HS-27A (cell line): ENCODE data around the gene PTPRT.
"Not testable (repeated sequence)": the region's sequence is repeated elsewhere in the genome, so short reads cannot be mapped to it uniquely, and the experiment has no call there.

Source experiments
- DNase-seq: peaks from one replicate; pipeline ENCODE4 v3.0.0-alpha.2; 2012; ENCODE audit warnings: low read depth, missing footprints

Gene PTPRT

DNA sequence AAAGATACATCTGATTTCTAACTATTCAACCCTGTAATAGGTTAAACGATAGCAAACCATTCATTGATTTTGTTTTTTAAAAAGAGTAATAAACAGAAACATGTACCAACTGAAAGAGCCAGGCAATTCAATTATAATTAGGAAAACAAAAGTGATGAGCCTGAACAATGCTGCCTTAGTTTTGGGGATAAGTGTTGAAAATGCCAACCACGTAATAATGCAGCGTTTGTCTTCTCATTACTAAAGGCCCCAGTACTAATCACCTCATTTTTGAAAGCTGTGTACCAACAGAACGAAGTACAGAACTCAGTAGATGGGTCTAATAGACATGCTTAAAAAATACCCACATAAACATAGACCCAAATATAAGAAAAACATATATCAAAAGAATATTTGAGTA, 907.9 kb downstream of the PTPRT start:
- DNase-seq: no peak

DNA sequence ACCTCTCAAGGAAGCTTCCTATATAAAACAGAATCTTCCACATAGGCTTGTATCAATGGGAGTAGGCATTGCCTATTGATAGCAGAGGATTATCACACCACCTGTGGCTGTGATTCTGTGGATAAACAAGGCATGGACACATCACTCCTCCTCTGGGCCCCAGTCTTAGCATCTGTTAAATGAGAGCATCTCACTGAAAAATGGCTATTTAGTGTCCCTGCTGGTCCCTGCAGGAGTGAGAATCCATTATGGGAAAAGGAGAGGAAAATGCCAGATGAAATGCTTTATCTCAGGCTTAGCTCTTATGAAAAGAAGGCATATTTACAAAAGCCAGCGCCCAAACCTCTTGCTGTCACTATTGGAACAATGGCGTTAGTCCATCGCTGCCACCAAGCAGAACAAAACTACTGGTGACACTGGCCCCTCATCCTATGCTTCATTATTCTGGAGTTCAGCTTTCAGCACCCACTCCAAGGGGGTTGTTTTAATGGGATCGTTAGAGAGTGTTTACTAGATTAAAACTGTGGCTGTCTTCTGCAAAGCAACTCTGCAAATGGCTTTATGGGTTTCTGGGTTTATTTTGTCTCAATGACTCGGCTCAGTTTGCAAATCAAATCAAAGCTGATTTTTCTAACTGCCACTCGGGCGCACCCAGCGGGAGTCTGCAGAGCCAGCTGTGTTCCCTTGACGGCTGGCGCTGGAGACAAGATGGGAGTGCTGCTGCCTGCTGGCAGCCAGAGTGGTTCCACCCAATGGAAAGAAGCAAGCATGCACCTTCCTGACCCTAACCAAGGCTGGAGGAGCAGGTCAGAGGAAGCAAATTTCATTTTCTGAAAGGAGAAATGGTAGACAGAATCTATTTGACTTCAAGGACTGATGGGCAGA, 912.7 kb downstream of the PTPRT start:
- no peak for DNase-seq

DNA sequence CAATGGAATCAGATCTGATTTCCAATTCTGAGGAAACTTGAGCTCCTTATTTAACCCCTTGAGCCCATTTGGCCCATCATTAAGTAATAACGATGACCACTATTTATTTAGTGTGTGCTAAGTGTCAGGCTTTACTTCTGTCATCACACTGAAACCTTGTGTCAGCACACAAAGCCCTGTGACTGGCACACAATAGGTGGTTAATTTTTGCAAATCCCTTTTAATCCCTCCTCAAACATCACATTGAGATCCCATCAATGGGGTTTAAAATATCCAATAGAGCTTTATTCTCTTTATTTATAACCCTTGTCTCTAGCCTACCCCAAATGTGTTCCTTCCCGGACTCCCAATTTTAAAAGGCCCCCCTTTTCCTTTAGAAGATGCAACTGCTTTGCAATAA, 914.7 kb downstream of the PTPRT start:
- no peak for DNase-seq

DNA sequence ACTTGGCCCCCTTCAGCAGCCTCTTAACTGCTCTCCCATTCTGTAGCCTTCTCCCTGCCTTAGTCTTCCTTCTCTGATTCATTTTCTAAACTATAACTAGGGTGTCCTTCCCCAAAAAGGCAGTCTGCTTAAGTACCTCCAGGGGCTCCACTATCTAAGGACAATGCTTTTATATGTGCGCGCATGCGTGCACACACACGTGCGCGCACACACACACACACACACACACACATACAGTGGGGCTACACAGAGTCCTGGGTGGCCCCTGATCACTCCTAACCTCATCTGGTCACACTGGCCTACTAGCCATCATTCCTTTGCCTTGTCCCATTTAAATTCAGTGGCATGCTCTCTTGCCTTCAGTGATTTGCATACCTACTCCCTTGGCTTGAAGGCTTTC, 917.2 kb downstream of the PTPRT start:
- no peak for DNase-seq

DNA sequence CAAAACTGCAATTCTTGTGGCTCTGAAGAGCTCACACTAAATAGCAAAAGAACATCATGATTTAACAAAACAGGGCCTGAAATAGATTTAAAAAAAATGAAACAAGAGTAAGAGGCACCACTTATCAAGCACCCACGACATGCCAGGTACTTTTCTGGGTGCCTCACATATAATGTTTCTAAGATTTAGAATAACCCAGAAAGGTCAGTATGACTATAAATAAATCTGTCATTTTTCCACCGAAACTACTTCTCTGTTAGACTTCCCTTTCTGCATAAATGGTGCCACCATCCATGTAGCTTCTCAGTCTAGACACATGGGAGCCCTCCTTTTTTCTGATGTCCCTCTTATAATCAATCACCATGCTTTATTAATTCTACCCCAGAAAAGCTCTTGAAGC, 919.2 kb downstream of the PTPRT start:
- no peak for DNase-seq

DNA sequence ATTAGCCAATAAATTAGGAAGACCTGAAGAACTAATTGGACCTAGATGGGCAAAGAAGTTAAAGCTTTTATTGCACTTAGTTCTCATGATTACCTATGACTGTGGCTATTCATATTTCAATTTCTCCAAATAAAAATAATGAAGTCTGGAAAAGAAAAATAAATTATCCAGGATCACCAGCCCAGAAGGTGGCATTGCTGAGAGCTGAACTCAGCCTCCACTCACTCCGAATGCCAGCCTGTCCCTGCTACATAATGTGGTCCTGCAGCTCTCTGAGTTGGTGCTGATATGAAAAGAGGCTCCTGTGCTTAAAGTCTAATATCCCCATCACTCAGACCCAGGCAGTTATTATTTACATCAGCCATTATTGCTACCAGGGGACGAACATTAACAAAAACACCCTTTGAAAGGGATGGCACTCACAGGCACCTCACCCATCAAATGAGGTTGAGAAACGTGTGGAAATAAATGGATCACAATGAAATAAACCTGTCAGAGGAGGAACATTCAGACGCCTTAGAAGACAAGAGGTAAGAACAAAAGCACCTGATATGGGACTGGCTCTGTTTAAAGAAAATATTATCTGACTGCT, 921.8 kb downstream of the PTPRT start:
- no peak for DNase-seq

DNA sequence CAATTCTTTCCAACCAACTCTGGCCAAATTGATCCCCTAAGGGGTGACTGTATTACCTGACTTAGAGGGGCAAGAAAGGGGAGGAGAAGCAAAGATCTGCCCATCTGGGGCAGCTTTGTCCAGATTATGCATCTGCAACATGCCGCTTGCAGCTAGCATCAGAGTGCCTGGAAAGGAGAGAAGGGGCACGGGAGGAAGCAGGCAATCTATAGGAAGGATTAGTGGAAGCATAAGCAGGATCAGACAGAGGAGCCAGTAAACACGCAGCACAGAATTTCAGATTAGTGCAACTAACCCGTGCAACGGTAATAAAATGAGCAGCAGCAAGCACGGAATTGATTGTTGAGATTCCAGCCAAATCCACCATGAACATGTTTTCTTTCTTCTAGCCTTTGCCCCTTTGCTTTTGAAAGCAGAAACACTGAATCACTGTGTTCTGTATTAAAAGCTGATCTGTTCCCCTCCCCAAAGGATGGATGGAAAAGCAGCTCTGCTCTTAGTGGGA, 927.9 kb downstream of the PTPRT start:
- DNase-seq: no peak

DNA sequence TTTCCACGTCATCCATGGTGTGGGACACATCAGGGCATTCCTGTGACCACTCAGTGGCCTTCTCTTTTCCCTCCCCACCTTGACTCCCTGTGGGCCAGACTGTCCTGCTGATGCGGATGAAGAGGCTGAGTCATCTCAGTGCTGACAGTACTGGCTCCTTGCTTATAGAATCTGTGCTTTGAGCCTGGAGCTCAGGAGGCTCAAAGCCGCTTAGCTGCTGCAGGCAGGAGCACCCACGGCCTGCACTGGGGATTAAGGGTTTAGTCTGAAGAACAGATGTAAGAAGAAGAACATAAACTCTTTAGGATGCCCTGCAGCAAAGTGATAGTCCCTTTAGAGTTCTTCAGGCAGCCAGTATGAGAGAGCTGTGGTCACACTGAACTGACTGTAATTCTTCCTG, 929.5 kb downstream of the PTPRT start:
- DNase-seq: no peak

DNA sequence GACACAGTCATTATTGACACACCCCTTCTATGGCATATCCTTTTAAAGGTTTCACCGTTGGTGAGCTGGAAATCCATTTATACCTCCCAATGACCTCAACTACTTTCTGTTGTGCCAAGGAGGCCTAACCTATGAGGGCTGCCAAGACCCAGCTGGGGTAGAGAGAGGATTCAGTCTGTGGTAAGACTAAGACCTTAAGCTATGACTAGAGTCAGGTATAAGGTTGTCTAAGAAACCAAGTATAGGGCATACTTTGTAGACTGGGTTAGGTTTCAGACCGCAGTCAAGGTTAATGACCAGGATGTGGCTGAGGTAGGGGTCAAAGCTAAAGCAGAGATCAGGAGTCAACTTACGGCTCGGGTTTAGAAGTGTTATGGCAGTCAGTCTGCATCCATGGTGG, 930.3 kb downstream of the PTPRT start:
- DNase-seq: no peak

DNA sequence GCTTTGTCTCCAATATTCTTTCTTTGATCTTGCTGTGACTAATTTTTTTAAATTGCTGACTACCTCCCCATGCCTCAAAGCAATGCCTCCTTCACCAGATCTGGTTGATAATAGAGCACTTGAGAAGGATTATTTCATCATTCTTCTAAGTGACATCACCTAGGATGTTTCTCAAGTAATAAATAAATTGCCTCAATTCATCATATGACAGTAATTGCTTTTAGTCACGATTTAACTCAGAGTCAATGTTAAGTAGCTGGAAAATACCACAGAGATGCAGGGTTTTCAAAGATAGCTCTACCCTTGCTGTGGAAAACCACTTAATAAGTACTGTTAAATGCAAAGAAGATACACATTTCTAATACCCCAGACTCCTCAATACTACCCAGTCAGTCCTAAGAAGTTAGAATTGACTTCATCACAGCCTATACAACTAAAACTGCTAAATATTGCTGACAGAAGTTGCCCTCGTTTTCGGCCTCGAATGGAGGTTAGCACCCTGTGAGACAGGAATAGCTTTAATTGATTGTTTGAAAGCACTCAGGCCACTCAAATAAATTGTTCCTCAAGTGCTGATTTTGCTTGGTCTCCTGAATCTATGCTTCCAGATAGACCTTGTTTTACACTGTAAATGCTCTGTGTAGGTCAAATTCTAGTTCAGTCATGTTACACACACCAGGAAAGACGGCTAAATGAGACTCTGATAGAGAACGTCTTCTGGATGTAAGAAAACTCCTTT, 931.0 kb downstream of the PTPRT start:
- no peak for DNase-seq

DNA sequence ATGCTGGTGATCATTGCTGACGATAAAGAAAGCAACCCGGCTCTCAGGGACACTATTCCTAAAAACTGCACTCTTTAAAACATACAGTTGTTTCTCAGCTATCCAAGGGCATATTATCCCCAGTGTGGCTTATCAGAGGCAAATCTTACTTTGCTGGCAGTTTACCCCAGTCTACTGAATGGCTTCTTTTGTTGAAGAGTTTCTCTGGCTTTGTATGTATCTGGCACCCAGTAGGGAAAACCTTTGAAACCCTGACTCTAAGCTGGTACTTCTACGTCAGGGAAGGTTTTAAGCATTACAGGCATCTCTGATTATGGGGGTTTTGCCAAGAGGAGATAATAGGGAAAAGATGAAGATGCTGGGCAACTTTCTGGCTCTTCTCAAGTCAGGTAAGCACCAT, 933.9 kb downstream of the PTPRT start:
- no peak for DNase-seq

DNA sequence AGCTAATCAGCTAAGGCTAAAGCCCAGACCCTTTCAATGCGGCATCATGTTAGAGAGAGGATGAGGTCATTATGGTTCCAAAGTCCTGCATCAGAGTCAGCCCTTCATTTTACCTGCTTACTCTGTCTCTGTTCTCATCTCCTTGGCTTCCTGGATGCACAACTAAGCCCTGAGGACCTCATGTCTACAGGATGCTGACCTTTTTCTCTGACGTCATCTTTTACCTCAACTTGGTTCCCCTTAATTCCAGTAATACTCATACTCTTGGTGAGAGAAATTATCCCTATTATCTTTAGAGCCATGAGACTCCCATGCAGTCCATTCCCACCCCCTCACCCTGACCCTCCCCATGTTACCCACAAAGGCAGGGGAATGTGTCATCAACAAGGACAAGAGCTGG, 935.0 kb downstream of the PTPRT start:
- no peak for DNase-seq

DNA sequence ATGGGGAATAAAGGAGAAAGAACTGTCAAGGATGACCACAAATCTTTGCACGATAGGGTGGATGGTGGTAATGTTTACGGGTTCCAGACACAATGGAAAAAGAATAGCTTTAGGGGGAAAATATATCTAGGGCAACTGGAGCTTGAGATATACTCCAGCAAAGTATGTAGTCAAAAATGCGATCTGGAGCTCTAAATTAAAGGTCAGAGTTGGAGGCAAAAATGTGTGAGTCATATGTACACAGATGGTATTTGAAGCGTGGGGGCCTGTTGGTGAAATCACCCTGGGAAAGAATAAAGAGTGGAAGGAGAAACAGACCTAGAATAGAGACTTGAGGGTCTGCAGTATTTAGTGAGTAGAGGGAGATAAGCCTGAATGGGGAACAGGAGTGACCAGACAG, 937.6 kb downstream of the PTPRT start:
- no peak for DNase-seq

DNA sequence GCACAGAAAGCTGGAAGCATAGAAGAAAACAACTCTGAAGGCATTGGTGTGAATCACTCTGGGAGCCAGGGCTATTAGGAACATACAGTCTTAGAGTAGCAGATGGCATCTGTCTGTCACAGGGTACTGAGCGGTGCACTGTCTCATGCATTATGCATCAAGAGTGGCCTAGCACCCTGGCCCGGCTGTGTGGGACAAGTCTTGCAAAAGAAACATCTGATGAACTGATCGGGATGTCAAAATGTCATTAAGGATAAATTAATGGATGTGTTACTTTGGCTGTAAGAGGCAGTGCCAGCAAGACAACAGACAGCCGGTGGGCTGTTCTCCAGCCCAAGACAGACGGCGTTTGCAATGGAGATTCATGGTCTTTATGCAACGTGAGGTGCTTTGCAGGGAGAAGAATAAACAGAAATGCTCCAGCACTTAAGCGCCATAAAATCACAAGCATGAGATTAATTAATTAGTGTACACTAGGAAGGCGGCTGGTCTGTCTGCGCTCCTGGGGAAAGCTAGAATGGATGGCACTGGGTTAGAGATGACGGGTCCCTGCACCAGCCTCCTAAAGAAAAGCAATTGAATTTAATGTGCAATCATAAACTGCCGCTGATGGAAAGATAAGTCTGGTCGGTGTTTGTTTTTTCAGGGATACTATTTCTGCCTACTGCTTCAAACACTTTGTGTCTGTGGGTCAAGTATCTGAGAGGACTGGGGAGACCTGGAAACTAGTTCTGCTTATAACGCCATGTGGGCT, 970.9 kb downstream of the PTPRT start:
- DNase-seq: no peak

DNA sequence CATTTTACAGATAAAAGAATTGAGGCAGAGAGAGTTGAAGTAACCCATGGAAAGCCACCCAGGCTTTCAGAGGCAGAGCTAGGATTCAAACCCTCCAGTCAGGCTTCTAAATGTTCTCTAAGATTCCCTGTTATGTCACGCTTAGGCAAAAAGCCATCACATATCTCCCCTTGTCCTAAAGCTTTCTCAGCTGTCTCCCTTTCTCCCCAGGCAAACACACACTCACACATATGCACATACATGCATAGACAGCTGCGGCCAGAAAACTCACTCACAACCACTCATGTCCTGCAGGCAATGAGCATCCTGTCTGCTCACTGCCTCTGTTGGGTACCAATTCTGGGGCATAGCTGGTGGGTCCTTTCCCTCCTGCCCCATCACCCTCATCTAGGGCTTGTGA, 975.6 kb downstream of the PTPRT start:
- no peak for DNase-seq

DNA sequence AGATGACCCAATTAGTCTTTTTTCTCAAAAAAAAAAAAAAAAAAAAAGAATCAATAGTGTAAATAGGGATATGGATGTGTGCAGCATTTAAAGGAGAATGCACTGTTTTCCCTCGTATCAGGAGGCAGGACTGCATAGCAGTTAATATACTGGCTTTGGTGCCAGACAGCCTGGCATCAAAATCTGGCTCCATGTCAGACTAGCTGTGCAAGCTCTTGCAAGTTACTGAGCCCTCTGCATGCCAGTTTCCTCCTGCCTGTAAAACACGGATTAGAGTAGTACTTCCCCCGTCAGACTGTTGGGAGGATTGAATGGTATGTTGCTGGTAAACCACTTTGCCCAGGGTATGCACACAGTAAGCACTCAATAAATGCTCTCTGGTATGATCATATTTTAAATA, 977.3 kb downstream of the PTPRT start:
- DNase-seq: no peak

DNA sequence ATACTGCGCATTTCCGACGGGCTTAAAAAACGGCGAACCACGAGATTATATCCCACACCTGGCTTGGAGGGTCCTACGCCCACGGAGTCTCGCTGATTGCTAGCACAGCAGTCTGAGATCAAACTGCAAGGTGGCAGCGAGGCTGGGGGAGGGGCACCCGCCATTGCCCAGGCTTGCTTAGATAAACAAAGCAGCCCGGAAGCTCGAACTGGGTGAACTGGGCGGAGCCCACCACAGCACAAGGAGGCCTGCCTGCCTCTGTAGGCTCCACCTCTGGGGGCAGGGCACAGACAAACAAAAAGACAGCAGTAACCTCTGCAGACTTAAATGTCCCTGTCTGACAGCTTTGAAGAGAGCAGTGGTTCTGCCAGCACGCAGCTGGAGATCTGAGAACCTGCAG, 983.1 kb downstream of the PTPRT start:
- DNase-seq: not testable (repeated sequence)

DNA sequence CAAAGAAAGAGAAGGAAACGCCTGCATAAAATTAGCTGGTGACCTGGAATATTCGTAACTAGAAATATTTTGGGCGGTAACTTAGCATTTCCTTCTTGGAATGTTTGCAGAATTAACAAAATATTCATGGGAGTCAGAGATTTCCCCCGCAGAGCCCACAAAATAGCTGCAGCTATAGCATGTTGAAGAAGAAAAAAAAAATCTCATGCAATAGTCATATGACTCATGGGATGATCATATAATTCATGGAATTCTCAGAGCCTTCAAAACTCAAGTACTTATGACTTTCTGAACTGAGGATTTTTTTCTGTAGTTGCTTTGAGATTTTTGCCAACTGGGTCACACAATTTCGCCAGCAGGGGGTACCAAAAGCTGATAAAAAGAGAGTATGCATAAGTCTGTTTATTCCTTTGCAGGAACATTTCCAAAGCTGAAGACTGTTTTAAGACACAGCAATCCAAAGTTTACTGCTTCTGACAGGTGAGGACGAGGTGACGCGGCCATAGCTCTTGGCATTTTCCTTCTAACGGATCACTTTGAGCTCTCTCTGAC, 985.5 kb downstream of the PTPRT start:
- no peak for DNase-seq

DNA sequence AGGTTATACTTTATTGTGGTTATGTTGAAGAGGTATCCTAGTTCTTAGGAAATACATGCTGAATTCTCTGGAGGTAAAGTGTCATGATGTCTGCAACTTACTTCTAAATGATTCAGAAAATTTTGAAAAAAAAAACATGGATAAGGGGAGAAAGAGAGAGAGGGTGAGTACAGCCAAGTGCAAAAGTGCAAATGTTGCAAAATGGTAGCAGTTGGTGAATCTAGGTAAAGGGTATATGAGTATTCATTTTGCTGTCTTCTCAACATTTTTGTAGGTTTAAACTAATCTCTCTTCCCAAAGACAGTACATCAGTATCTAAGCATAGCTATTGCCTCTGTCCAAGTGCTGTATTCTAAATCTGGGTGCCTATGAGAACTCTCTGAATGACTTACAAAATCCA, 992.1 kb downstream of the PTPRT start:
- DNase-seq: no peak

DNA sequence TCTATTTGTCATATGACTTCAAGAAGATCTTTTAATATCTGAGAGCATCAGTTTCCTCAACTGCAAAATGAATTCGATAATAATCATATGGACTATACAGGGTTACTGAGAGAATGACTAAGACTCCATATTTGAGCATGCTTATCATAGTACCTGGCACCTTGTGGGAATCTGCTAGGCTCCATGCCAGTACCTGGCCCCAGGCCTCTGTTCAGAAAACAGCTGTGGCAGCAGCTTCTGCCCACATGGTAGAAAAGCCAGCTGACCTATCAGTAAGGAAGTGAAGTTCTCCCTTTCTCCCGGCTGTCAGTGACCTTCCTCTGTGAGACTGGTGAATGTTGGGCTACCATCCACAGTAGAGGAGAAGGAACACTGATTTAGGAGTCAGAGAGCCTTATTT, 996.6 kb downstream of the PTPRT start:
- no peak for DNase-seq

DNA sequence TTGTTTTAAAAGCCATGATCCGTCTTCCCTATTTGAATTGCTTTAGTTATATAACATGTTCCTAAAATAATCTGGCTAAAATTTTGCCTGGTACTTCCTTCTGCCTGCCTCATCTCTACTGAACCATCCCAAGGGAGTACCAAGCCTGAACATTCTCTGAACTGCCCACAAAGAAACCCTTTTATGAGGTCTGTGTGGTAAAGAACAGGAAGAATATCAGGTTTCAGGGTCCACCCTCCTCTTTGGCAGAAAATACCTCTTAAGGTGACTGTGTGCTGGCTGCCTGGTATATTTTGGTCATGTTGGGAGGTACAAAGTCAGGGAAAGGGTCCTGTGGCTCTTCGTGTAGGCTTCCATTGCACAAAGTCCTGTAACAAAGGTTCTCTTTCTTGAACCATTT, 997.4 kb downstream of the PTPRT start:
- no peak for DNase-seq
